NCI-H2107 treated with DMSO at 0.1 percent for 48 hours (cell line): ENCODE measurements around the gene SGMS2.
"Not testable (repeated sequence)": the region's sequence is repeated elsewhere in the genome, so short reads cannot be mapped to it uniquely, and the experiment has no call there.

Experiments used
- DNase-seq: peaks from one replicate; lab custom pipeline; 2025; ENCODE audit not compliant: unreplicated experiment; lab: John Stamatoyannopoulos, UW

Gene SGMS2

GRCh38 chr4:107906458-107907100 is 81.8 kb downstream of the SGMS2 start:
- no peak for DNase-seq

- DNase-seq, result no peak
Observed at GRCh38 chr4:107908377-107908776, 83.6 kb downstream of the SGMS2 start.

GRCh38 chr4:107913283-107913899 is 88.7 kb downstream of the SGMS2 start:
- DNase-seq, result peak; percentile 12

GRCh38 chr4:107915220-107915619 is 90.5 kb downstream of the SGMS2 start:
- no peak for DNase-seq

GRCh38 chr4:107916623-107917022 is 91.9 kb downstream of the SGMS2 start:
- no peak for DNase-seq

GRCh38 chr4:107917500-107917899 is 92.8 kb downstream of the SGMS2 start:
- DNase-seq, result no peak

- DNase-seq, result no peak
Observed at GRCh38 chr4:107922486-107923473, 98.0 kb downstream of the SGMS2 start.

- DNase-seq, result not testable (repeated sequence)
Observed at GRCh38 chr4:107925713-107926112, 101.0 kb downstream of the SGMS2 start.

- DNase-seq, result not testable (repeated sequence)
Observed at GRCh38 chr4:107926875-107927274, 102.1 kb downstream of the SGMS2 start.

- DNase-seq, result no peak
Observed at GRCh38 chr4:107930821-107931774, 106.4 kb downstream of the SGMS2 start, which contains the start of gene CYP2U1. Gene CYP2U1, plus strand, starts transcription at chr4:107931549. Its CDS starts 95 bp downstream, at chr4:107931644.

- no peak for DNase-seq
Observed at GRCh38 chr4:107931775-107932321, 107.1 kb downstream of the SGMS2 start.

- no peak for DNase-seq
Observed at GRCh38 chr4:107935246-107935645, 110.5 kb downstream of the SGMS2 start.

- no peak for DNase-seq
Observed at GRCh38 chr4:107937040-107937439, 112.3 kb downstream of the SGMS2 start.

- DNase-seq, result no peak
Observed at GRCh38 chr4:107939307-107939706, 114.6 kb downstream of the SGMS2 start.

GRCh38 chr4:107945809-107946208 is 121.1 kb downstream of the SGMS2 start:
- no peak for DNase-seq

- no peak for DNase-seq
Observed at GRCh38 chr4:107950746-107951540, 126.2 kb downstream of the SGMS2 start.

- DNase-seq, result no peak
Observed at GRCh38 chr4:107951551-107951950, 126.8 kb downstream of the SGMS2 start.

GRCh38 chr4:107956011-107956410 is 131.3 kb downstream of the SGMS2 start:
- no peak for DNase-seq
